Effector memory CD4-positive, alpha-beta T cell (primary cell): ENCODE results near the gene ADGRB3.
"Not testable (repeated sequence)": the region's sequence is repeated elsewhere in the genome, so short reads cannot be mapped to it uniquely, and the experiment has no call there.

Source experiments
- DNase-seq, 3 donors: peaks; one replicate each; pipeline ENCODE4 v3.0.0-alpha.2; 2020
- H3K27ac ChIP-seq: 2 replicates; pipeline ENCODE4 v1.7.0; 2013; ENCODE audit warnings: mild to moderate bottlenecking, low read length, moderate library complexity; ENCODE audit not compliant: insufficient read depth, poor library complexity, severe bottlenecking
- H3K27me3 ChIP-seq: replicated peaks from 2 replicates; pipeline ENCODE4 v1.7.0; 2013; ENCODE audit warnings: mild to moderate bottlenecking, low read length; ENCODE audit not compliant: insufficient read depth, control insufficient read depth, poor library complexity, severe bottlenecking
- H3K36me3 ChIP-seq: 2 replicates; pipeline ENCODE4 v1.7.0; 2013; ENCODE audit warnings: mild to moderate bottlenecking, low read length, moderate library complexity; ENCODE audit not compliant: control insufficient read depth, insufficient read depth
- H3K4me1 ChIP-seq: 2 replicates; pipeline ENCODE4 v1.7.0; 2013; ENCODE audit warnings: low read length, mild to moderate bottlenecking; ENCODE audit not compliant: control insufficient read depth, insufficient read depth, poor library complexity, severe bottlenecking
- H3K4me3 ChIP-seq: 2 replicates; pipeline ENCODE4 v1.7.0; 2013; ENCODE audit warnings: low read length, low read depth, mild to moderate bottlenecking; ENCODE audit not compliant: insufficient read depth, poor library complexity, severe bottlenecking
- H3K9me3 ChIP-seq: 2 replicates; pipeline ENCODE4 v1.7.0; 2013; ENCODE audit warnings: mild to moderate bottlenecking, low read length, moderate library complexity; ENCODE audit not compliant: control insufficient read depth

The ADGRB3 gene

DNA sequence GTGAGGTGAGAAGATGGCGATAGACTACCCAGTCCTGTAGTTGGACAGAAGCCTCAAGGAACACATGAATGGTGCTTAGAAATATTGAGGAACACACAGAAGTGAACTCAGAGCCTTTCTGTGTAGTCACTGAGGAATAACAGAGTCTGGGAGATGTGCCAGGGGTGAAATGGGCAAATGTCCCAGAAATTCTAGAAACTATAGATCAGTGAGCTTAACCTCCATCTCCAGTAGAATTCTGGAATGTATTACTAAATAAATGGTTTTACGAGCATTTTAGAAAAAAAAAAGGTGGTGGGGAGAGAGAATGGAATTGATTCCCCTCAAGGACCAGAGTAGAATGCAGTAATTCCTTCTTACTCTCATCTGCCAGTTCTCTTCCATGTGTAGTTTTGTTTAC, 781.7 kb downstream of the ADGRB3 start:
- Histone ChIP-seq H3K36me3 (no peaks in the 10 kb centered on the region), H3K27me3 (no peaks in the 10 kb centered on the region), H3K4me1 (no peaks in the 10 kb centered on the region), H3K27ac (no peak overlapping the region), H3K9me3 (no peaks in the 10 kb centered on the region), H3K4me3 (no peak overlapping the region)
- no peak for DNase-seq

- Histone ChIP-seq H3K9me3 (no peaks in the 10 kb centered on the region), H3K36me3 (no peaks in the 10 kb centered on the region), H3K27me3 (no peaks in the 10 kb centered on the region), H3K4me3 (no peak overlapping the region), H3K27ac (no peak overlapping the region), H3K4me1 (no peaks in the 10 kb centered on the region)
- DNase-seq, result no peak
Observed at GRCh38 chr6:69421269-69421668, 786.2 kb downstream of the ADGRB3 start.

DNA sequence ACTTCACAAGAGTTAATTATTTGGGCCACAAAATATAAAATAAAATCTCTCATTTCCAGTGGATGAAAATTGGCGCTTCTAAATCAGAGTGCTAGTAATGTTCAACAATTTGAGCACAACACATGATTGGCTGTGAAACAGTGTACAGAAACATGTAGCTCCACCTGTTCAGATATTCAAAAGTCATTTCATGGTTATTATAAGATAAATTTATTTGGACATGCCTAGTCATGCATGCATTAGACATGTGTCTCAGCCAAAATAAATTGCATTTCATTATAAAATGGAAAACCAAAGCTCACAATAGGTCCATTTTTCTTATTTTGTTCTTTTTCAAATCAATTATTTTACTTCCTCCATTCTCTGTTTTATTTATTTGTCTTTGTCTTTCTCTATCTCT, 786.9 kb downstream of the ADGRB3 start:
- no peak for DNase-seq

DNA sequence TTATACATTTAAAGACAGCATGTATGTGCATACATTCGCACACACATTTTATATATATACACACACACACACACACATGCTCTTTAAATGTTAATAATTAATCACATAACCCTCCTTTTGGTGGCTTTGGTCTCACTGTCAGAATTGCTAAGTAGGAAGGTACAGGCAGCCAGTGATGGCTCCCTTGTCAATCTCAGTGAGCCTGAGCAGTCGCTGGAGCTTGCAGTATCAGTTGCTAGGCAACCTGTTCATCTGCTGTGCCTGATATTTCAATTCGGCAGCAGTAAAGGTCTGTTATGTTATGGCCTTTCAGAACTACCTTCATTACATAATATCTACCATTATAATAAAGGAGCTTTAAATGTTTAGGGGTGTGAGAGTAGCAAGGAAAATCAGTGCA, 787.4 kb downstream of the ADGRB3 start:
- DNase-seq, result no peak
- Histone ChIP-seq H3K4me1 (no peaks in the 10 kb centered on the region), H3K36me3 (no peaks in the 10 kb centered on the region), H3K4me3 (no peak overlapping the region), H3K9me3 (no peaks in the 10 kb centered on the region), H3K27ac (no peak overlapping the region), H3K27me3 (no peaks in the 10 kb centered on the region)

More for the DNA sequence above, 786.9 kb downstream of the ADGRB3 start:
- no peaks in the 10 kb centered on the region for H3K9me3 ChIP-seq
- H3K27ac ChIP-seq, result no peak overlapping the region
- no peak overlapping the region for H3K4me3 ChIP-seq
- no peaks in the 10 kb centered on the region for H3K4me1 ChIP-seq
- no peaks in the 10 kb centered on the region for H3K27me3 ChIP-seq
- no peaks in the 10 kb centered on the region for H3K36me3 ChIP-seq

DNA sequence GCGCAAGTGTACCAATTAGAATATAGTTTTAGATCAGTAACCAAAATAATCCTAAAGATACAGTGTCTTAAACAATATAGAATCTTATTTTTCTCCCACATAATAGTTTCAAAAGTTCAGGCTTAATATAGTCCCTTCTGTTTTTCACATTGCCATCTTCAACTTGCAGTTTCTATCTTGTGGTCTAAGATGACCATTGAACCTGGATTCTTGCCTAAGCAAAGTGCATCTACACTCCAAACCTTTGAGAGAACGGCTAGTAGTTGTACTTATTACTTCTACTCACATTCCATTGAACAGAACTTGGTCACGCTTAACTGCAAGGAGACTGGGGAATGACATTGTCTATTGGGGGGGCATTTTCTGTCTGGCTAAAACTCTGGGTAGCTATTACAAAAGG, 788.7 kb downstream of the ADGRB3 start:
- H3K4me3 ChIP-seq, result no peak overlapping the region
- no peak overlapping the region for H3K27ac ChIP-seq
- no peak for DNase-seq
- H3K36me3 ChIP-seq, result no peaks in the 10 kb centered on the region
- no peaks in the 10 kb centered on the region for H3K4me1 ChIP-seq
- H3K27me3 ChIP-seq, result no peaks in the 10 kb centered on the region
- H3K9me3 ChIP-seq, result no peaks in the 10 kb centered on the region

DNA sequence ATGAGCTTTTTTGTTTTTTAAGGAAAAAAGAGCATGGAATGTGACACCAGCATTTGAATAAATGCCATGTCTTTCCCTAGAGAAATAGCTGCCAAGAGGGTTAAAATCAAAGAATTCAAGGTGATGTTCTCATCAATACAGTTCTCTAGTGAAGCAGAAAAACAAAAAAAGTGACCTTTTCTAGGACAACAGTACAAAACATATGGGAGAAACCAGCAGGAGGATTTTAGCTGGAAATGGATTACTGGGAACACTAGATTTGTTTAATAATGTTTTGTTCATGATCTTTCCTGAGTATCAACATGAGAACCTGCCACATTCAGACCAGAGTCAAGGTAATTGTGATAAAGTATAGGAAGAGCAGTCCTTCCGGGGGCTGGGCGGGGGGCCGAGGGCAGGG, 789.5 kb downstream of the ADGRB3 start:
- Histone ChIP-seq H3K9me3 (no peaks in the 10 kb centered on the region), H3K4me1 (no peaks in the 10 kb centered on the region), H3K36me3 (no peaks in the 10 kb centered on the region), H3K27ac (no peak overlapping the region), H3K27me3 (no peaks in the 10 kb centered on the region), H3K4me3 (no peak overlapping the region)
- DNase-seq, result no peak

DNA sequence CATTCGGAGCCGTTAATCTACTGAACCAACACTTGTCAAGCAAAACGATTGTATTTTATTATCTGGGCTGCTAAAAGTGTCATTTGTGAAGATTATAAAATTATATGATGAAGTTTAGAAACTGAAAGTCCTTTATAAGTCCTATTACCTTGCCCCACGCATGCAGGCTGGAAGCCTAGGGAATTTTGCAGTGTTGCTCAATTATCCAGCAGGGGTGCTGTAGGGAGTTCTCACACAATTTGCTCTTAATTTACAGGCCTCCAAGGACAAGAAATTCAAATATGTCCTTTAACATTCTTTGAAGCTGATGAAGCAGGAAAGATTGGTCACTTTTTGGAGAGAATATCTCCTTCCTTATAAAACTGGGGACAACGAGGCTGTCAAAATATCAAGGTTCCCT, 792.8 kb downstream of the ADGRB3 start:
- H3K27ac ChIP-seq, result no peak overlapping the region
- no peaks in the 10 kb centered on the region for H3K4me1 ChIP-seq
- H3K4me3 ChIP-seq, result no peak overlapping the region
- no peaks in the 10 kb centered on the region for H3K27me3 ChIP-seq
- H3K36me3 ChIP-seq, result no peaks in the 10 kb centered on the region
- no peak for DNase-seq
- no peaks in the 10 kb centered on the region for H3K9me3 ChIP-seq

DNA sequence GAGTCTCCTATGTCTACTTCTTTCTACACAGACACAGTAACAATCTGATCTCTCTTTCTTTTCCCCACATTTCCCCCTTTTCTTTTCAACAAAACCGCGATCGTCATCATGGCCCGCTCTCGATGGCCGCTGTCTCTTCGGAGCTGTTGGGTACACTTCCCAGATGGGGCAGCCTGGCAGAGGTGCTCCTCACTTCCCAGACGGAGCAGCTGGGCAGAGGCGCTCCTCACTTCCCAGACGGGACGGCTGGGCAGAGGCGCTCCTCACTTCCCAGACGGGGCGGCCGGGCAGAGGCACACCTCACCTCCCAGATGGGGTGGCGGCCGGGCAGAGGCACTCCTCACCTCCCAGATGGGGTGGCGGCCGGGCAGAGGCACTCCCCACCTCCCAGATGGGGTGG, 797.1 kb downstream of the ADGRB3 start:
- H3K36me3 ChIP-seq, DNase-seq, H3K4me3 ChIP-seq, H3K27me3 ChIP-seq, H3K4me1 ChIP-seq, H3K9me3 ChIP-seq, H3K27ac ChIP-seq: not testable (repeated sequence)

- not testable (repeated sequence) for H3K4me3 ChIP-seq, H3K9me3 ChIP-seq, H3K36me3 ChIP-seq, H3K27ac ChIP-seq, H3K4me1 ChIP-seq, H3K27me3 ChIP-seq, DNase-seq
Observed at GRCh38 chr6:69433116-69433515, 798.0 kb downstream of the ADGRB3 start.

- Histone ChIP-seq H3K27ac (no peak overlapping the region), H3K4me3 (no peak overlapping the region), H3K4me1 (no peaks in the 10 kb centered on the region)
Observed at GRCh38 chr6:69438113-69438512, 803.0 kb downstream of the ADGRB3 start.

More at GRCh38 chr6:69438113-69438512, 803.0 kb downstream of the ADGRB3 start:
- Histone ChIP-seq H3K9me3 (no peaks in the 10 kb centered on the region), H3K36me3 (no peaks in the 10 kb centered on the region), H3K27me3 (no peaks in the 10 kb centered on the region)
- DNase-seq, result no peak
